Stimulated activated CD8-positive, alpha-beta memory T cell treated with anti-CD3 and anti-CD28 coated beads, Interleukin-15, amount 100 ng/mL, for 4 hours (primary cell): Measurements from ENCODE around the gene SH3TC1.

Source experiments
- DNase-seq, 2 donors: peaks; one replicate each; pipeline ENCODE4 v3.0.0-alpha.2; 2020; ENCODE audit warnings: low read depth in 2 of 2

SH3TC1 gene

GRCh38 chr4:8163436-8164193 is 35.5 kb upstream of the SH3TC1 start:
- DNase-seq: no peak

GRCh38 chr4:8164194-8164565 is 34.9 kb upstream of the SH3TC1 start:
- no peak for DNase-seq

GRCh38 chr4:8164687-8165086 is 34.4 kb upstream of the SH3TC1 start:
- no peak for DNase-seq

- no peak for DNase-seq
These were observed 33.7 kb upstream of the SH3TC1 start for GRCh38 chr4:8165374-8165896.

GRCh38 chr4:8167291-8167690 is 31.8 kb upstream of the SH3TC1 start:
- no peak for DNase-seq

GRCh38 chr4:8167815-8168214 is 31.3 kb upstream of the SH3TC1 start:
- DNase-seq: no peak

GRCh38 chr4:8168232-8168631 is 30.9 kb upstream of the SH3TC1 start:
- DNase-seq: no peak

- no peak for DNase-seq
These were observed 30.1 kb upstream of the SH3TC1 start for GRCh38 chr4:8168832-8169598.

- DNase-seq: no peak
These were observed 29.3 kb upstream of the SH3TC1 start for GRCh38 chr4:8169763-8170162.

GRCh38 chr4:8170341-8170740 is 28.7 kb upstream of the SH3TC1 start:
- no peak for DNase-seq

GRCh38 chr4:8171266-8171665 is 27.8 kb upstream of the SH3TC1 start:
- DNase-seq: no peak

- DNase-seq: no peak
These were observed 26.8 kb upstream of the SH3TC1 start for GRCh38 chr4:8171984-8172924.

- DNase-seq: no peak
These were observed 25.4 kb upstream of the SH3TC1 start for GRCh38 chr4:8173492-8174242.

- no peak for DNase-seq
These were observed 24.1 kb upstream of the SH3TC1 start for GRCh38 chr4:8174970-8175369.

- DNase-seq: no peak
These were observed 23.4 kb upstream of the SH3TC1 start for GRCh38 chr4:8175686-8176085.

GRCh38 chr4:8176547-8177399 is 22.3 kb upstream of the SH3TC1 start:
- DNase-seq: no peak

- no peak for DNase-seq
These were observed 21.5 kb upstream of the SH3TC1 start for GRCh38 chr4:8177552-8177951.

- no peak for DNase-seq
These were observed 21.1 kb upstream of the SH3TC1 start for GRCh38 chr4:8177956-8178355.

GRCh38 chr4:8179074-8179473 is 20.0 kb upstream of the SH3TC1 start:
- DNase-seq: no peak

GRCh38 chr4:8179771-8180170 is 19.3 kb upstream of the SH3TC1 start:
- DNase-seq: no peak
